H9 (cell line): ENCODE results near the gene NDUFB4. TPM values are rescaled to one million over a fixed set of nuclear protein-coding genes. Genes with fewer than 3 reads are reported as not detected.

ENCODE experiments used
- DNase-seq: peaks from one replicate; pipeline ENCODE4 v3.0.0-alpha.2; 2017
- H2AFZ ChIP-seq: one replicate; pipeline ENCODE4 v1.6.1; 2013; ENCODE audit warnings: mild to moderate bottlenecking, low read length, control low read depth, moderate library complexity
- H2AK5ac ChIP-seq: 2 replicates; pipeline ENCODE4 v1.6.1; 2013; ENCODE audit warnings: low read length, control low read depth, mixed read lengths; ENCODE audit not compliant: insufficient read length
- H2BK120ac ChIP-seq: one replicate; pipeline ENCODE4 v1.6.1; 2013; ENCODE audit warnings: low read depth, mild to moderate bottlenecking, low read length, control low read depth, inconsistent platforms; ENCODE audit not compliant: poor library complexity, severe bottlenecking
- H2BK12ac ChIP-seq: 2 replicates; pipeline ENCODE4 v1.6.1; 2013; ENCODE audit warnings: low read length, control low read depth, mixed read lengths, low read depth; ENCODE audit not compliant: insufficient read length
- H2BK15ac ChIP-seq: 2 replicates; pipeline ENCODE4 v1.6.1; 2013; ENCODE audit warnings: low read depth, low read length, control low read depth
- H2BK20ac ChIP-seq: one replicate; pipeline ENCODE4 v1.6.1; 2013; ENCODE audit warnings: low read depth, mild to moderate bottlenecking, low read length, control low read depth, inconsistent platforms; ENCODE audit not compliant: poor library complexity, severe bottlenecking
- H2BK5ac ChIP-seq: 2 replicates; pipeline ENCODE4 v1.6.1; 2013; ENCODE audit warnings: low read length, control low read depth, mixed read lengths; ENCODE audit not compliant: insufficient read length
- H3K14ac ChIP-seq: 2 replicates; pipeline ENCODE4 v1.6.1; 2013; ENCODE audit warnings: low read length, control low read depth; ENCODE audit not compliant: insufficient read depth
- H3K18ac ChIP-seq: 2 replicates; pipeline ENCODE4 v1.6.1; 2013; ENCODE audit warnings: low read depth, mild to moderate bottlenecking, mixed read lengths, low read length, control low read depth; ENCODE audit not compliant: insufficient read length
- H3K23ac ChIP-seq: 2 replicates; pipeline ENCODE4 v1.6.1; 2013; ENCODE audit warnings: low read length, control low read depth, mixed read lengths, low read depth; ENCODE audit not compliant: insufficient read length
- H3K23me2 ChIP-seq: 2 replicates; pipeline ENCODE4 v1.6.1; 2013; ENCODE audit warnings: low read depth, mild to moderate bottlenecking, mixed read lengths, low read length, control low read depth; ENCODE audit not compliant: insufficient read length, poor library complexity, severe bottlenecking
- H3K27ac ChIP-seq: 2 replicates; pipeline ENCODE4 v1.5.1; 2013; ENCODE audit warnings: low read length, control low read depth, mixed read lengths, low read depth; ENCODE audit not compliant: insufficient read length
- H3K27me3 ChIP-seq: 2 replicates; pipeline ENCODE4 v1.6.1; 2013; ENCODE audit warnings: low read length, control low read depth, inconsistent platforms; ENCODE audit not compliant: insufficient read depth
- H3K4ac ChIP-seq: 2 replicates; pipeline ENCODE4 v1.6.1; 2013; ENCODE audit warnings: low read depth, mild to moderate bottlenecking, control low read depth, inconsistent platforms, low read length, moderate library complexity
- H3K4me1 ChIP-seq: 2 replicates; pipeline ENCODE4 v1.6.1; 2013; ENCODE audit warnings: low read length, control low read depth, inconsistent platforms; ENCODE audit not compliant: insufficient read depth
- H3K4me2 ChIP-seq: 2 replicates; pipeline ENCODE4 v1.6.1; 2013; ENCODE audit warnings: low read length, control low read depth, mixed read lengths; ENCODE audit not compliant: insufficient read length, insufficient read depth
- H3K56ac ChIP-seq: 2 replicates; pipeline ENCODE4 v1.6.1; 2013; ENCODE audit warnings: low read depth, mild to moderate bottlenecking, mixed read lengths, low read length, control low read depth; ENCODE audit not compliant: insufficient read length
- H3K79me1 ChIP-seq: 2 replicates; pipeline ENCODE4 v1.6.1; 2013; ENCODE audit warnings: low read depth, mild to moderate bottlenecking, moderate library complexity, low read length, control low read depth, inconsistent platforms; ENCODE audit not compliant: insufficient read depth, poor library complexity, severe bottlenecking
- H3K79me2 ChIP-seq: 2 replicates; pipeline ENCODE4 v1.6.1; 2013; ENCODE audit warnings: low read length, control low read depth, inconsistent platforms; ENCODE audit not compliant: insufficient read depth
- H3K9ac ChIP-seq: 2 replicates; pipeline ENCODE4 v1.6.1; 2013; ENCODE audit warnings: low read length, control low read depth, mixed read lengths; ENCODE audit not compliant: insufficient read length; ENCODE audit errors: extremely low read depth
- H3K9me3 ChIP-seq: one replicate; pipeline ENCODE4 v1.6.1; 2013; ENCODE audit warnings: low read depth, low read length, inconsistent platforms; ENCODE audit not compliant: control insufficient read depth
- H3T11ph ChIP-seq: one replicate; pipeline ENCODE4 v1.6.1; 2013; ENCODE audit warnings: mild to moderate bottlenecking, low read length, control low read depth, inconsistent platforms
- H4K20me1 ChIP-seq: one replicate; pipeline ENCODE4 v1.6.1; 2013; ENCODE audit not compliant: control insufficient read depth, insufficient read length, insufficient read depth
- H4K5ac ChIP-seq: 2 replicates; pipeline ENCODE4 v1.6.1; 2013; ENCODE audit warnings: low read depth, mild to moderate bottlenecking, mixed read lengths, low read length, control low read depth; ENCODE audit not compliant: insufficient read length
- H4K8ac ChIP-seq: replicated peaks from 2 replicates; pipeline ENCODE4 v1.6.1; 2013; ENCODE audit warnings: low read length, control low read depth, mixed read lengths, low read depth; ENCODE audit not compliant: insufficient read length
- H4K91ac ChIP-seq: 2 replicates; pipeline ENCODE4 v1.6.1; 2013; ENCODE audit warnings: low read depth, mild to moderate bottlenecking, moderate library complexity, mixed read lengths, low read length, control low read depth; ENCODE audit not compliant: insufficient read length
- H3K27ac Mint-ChIP-seq, 3 experiments: 2 replicates in 2 of 3; 3 replicates in 1 of 3; pipeline ENCODE4 v1.8.0; 2020 to 2021; ENCODE audit warnings: mixed read lengths in 3 of 3, mild to moderate bottlenecking in 1 of 3, moderate library complexity in 1 of 3
- H3K27me3 Mint-ChIP-seq: 2 replicates; pipeline ENCODE4 v1.8.0; 2021; ENCODE audit warnings: low read depth, mild to moderate bottlenecking, moderate library complexity, mixed read lengths
- H3K36me3 Mint-ChIP-seq, 3 experiments: 2 replicates in 2 of 3; 3 replicates in 1 of 3; pipeline ENCODE4 v1.8.0; 2020 to 2021; ENCODE audit warnings: low read depth in 3 of 3, mixed read lengths in 3 of 3; ENCODE audit not compliant: insufficient read depth in 1 of 3
- H3K4me1 Mint-ChIP-seq, 2 experiments: 2 replicates each; pipeline ENCODE4 v1.8.0; 2020; ENCODE audit warnings: mixed read lengths in 2 of 2
- H3K4me3 Mint-ChIP-seq, 2 experiments: 2 replicates in 1 of 2; 3 replicates in 1 of 2; pipeline ENCODE4 v1.8.0; 2020 to 2021; ENCODE audit warnings: mild to moderate bottlenecking in 2 of 2, mixed read lengths in 2 of 2, moderate library complexity in 1 of 2
- H3K9me3 Mint-ChIP-seq, 2 experiments: 2 replicates in 1 of 2; 3 replicates in 1 of 2; pipeline ENCODE4 v1.8.0; 2020; ENCODE audit warnings: mild to moderate bottlenecking in 2 of 2, mixed read lengths in 2 of 2, moderate library complexity in 1 of 2
- WGBS: extraction: QIAGEN DNeasy Blood & Tissue Kit; methylation state at CpG from one replicate; pipeline ENCODE4 v1.1.7; 2013; ENCODE audit warnings: missing lambda C conversion rate, low lambda C conversion rate, mixed read lengths; ENCODE audit not compliant: insufficient read length; ENCODE audit errors: extremely low coverage; 5-methylcytosine and 5-hydroxymethylcytosine counted together
- total RNA-seq: library from RNA; stranded (reverse); gene quantifications from 2 replicates; pipeline ENCODE4 v1.2.1, GENCODE V29; 2021
- TF ChIP-seq, protein P1 (sequence below): fragments of 200-600 bp; sonication (generic); conservative IDR thresholded peaks from 3 replicates; pipeline ENCODE4 v1.8.0; 2021; ENCODE audit warnings: antibody characterized with exemption, mild to moderate bottlenecking

Gene NDUFB4
- total RNA-seq, 1 experiment from 2014 or later, result 217 TPM

DNA sequence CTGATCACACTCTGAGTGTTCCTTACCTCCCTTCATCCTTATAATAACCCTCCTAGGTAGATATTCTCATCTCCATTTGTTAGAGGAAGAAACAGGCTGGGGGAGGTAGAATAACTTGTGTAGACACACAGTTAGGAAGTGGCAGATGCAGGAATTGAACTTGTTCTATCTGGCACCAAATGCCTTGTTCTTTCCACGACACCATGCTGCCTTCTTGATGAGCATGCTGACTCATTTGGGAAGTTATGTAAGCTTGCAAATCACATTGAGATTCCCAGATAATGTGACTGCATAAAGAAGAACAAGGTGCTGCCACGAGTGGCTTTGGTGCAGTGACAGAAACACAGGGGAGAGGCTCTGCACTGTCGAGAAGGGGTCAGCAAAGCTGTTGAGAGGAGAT, 27.5 kb upstream of the NDUFB4 start:
- Histone ChIP-seq H4K5ac (no peak overlapping the region), H3K18ac (no peak overlapping the region), H3K4me1 (peaks cover 5% of the 10 kb centered on the region; the same call in 1 of the 2 replicates), H3T11ph (no peak overlapping the region), H2AK5ac (no peak overlapping the region), H3K79me1 (no peaks in the 10 kb centered on the region), H3K79me2 (no peaks in the 10 kb centered on the region), H4K8ac (no peak overlapping the region), H2BK120ac (no peak overlapping the region), H3K27ac (no peak overlapping the region), H2BK12ac (no peak overlapping the region), H3K9ac (no peak overlapping the region), H3K56ac (no peak overlapping the region), H4K91ac (no peak overlapping the region), H4K20me1 (no peaks in the 10 kb centered on the region), H3K14ac (no peak overlapping the region), H2BK15ac (no peak overlapping the region), H3K9me3 (peaks cover 9% of the 10 kb centered on the region), H3K23ac (no peak overlapping the region), H2AFZ (no peak overlapping the region), H3K4me2 (no peak overlapping the region), H2BK5ac (no peak overlapping the region), H3K27me3 (no peaks in the 10 kb centered on the region), H2BK20ac (no peak overlapping the region), H3K23me2 (no peaks in the 10 kb centered on the region), H3K4ac (no peak overlapping the region)
- WGBS, result no CpG with 5 or more reads among the region's 3 CpGs
- H3K36me3 Mint-ChIP-seq, result peaks cover 6 to 22% (median 16%) of the 10 kb centered on the region in 3 experiments; a peak in 6 of 7 replicates
- TF ChIP-seq, protein P1, sequence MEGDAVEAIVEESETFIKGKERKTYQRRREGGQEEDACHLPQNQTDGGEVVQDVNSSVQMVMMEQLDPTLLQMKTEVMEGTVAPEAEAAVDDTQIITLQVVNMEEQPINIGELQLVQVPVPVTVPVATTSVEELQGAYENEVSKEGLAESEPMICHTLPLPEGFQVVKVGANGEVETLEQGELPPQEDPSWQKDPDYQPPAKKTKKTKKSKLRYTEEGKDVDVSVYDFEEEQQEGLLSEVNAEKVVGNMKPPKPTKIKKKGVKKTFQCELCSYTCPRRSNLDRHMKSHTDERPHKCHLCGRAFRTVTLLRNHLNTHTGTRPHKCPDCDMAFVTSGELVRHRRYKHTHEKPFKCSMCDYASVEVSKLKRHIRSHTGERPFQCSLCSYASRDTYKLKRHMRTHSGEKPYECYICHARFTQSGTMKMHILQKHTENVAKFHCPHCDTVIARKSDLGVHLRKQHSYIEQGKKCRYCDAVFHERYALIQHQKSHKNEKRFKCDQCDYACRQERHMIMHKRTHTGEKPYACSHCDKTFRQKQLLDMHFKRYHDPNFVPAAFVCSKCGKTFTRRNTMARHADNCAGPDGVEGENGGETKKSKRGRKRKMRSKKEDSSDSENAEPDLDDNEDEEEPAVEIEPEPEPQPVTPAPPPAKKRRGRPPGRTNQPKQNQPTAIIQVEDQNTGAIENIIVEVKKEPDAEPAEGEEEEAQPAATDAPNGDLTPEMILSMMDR, result no peak
- peaks cover 23 to 25% of the 10 kb centered on the region in 2 experiments for H3K9me3 Mint-ChIP-seq
- no peak for DNase-seq
- H3K4me1 Mint-ChIP-seq, result peaks cover 33 to 34% of the 10 kb centered on the region in 2 experiments
- H3K27ac Mint-ChIP-seq, result peak overlapping the region in 1 of 3 experiments; percentile 97; a peak in 3 of 7 replicates
- H3K27me3 Mint-ChIP-seq, result no peaks in the 10 kb centered on the region
- no peak overlapping the region for H3K4me3 Mint-ChIP-seq
